Suprapubic skin (tissue), 4 donors: ENCODE data around the gene IZUMO1R. TPM values are rescaled to one million over a fixed set of nuclear protein-coding genes. Genes with fewer than 3 reads are reported as not detected.

ENCODE experiments used
- DNase-seq, 2 donors: peaks; one replicate each; pipeline ENCODE4 v3.0.0-alpha.2; 2019; ENCODE audit warnings: low spot score in 2 of 2
- H3K27ac ChIP-seq: fragments of 200-600 bp; sonication (generic); one replicate; pipeline ENCODE4 v1.5.1; 2019
- H3K27me3 ChIP-seq: fragments of 200-600 bp; sonication (generic); one replicate; pipeline ENCODE4 v1.5.1; 2019
- H3K36me3 ChIP-seq: fragments of 200-600 bp; sonication (generic); one replicate; pipeline ENCODE4 v1.5.1; 2019
- H3K4me1 ChIP-seq: fragments of 200-600 bp; sonication (generic); one replicate; pipeline ENCODE4 v1.5.1; 2019
- H3K4me3 ChIP-seq: fragments of 200-600 bp; sonication (generic); one replicate; pipeline ENCODE4 v1.5.1; 2019; ENCODE audit warnings: mild to moderate bottlenecking
- H3K9me3 ChIP-seq: fragments of 200-600 bp; sonication (generic); one replicate; pipeline ENCODE4 v1.5.1; 2019
- EP300 ChIP-seq: sonication (generic); formaldehyde crosslinking; IDR thresholded peaks from one replicate; pipeline ENCODE4 v1.6.1; 2017; ENCODE audit warnings: antibody characterized with exemption
- POLR2A ChIP-seq, 2 donors: fragments of 450-650 bp; IDR thresholded peaks; one replicate each; pipeline ENCODE4 v1.6.1; 2017; ENCODE audit warnings: antibody characterized with exemption in 2 of 2, mild to moderate bottlenecking in 2 of 2, moderate library complexity in 2 of 2
- POLR2AphosphoS5 ChIP-seq, 3 donors: sonication (generic); formaldehyde crosslinking; IDR thresholded peaks; one replicate each; pipeline ENCODE4 v1.6.1; 2017; ENCODE audit warnings: antibody characterized with exemption in 3 of 3
- WGBS: methylation state at CpG from one replicate; pipeline ENCODE4 v1.1.5; 2018; 5-methylcytosine and 5-hydroxymethylcytosine counted together
- total RNA-seq, 4 donors: library from RNA; depleted of rRNA; stranded (reverse); fragments of >200 nt; gene quantifications; one replicate each; pipeline ENCODE4 v1.1.0, GENCODE V29; 2016
- TF ChIP-seq, protein P1 (sequence below), 2 donors: fragments of 200-600 bp in 1 of 2; fragments of 450-650 bp in 1 of 2; sonication (generic) in 1 of 2; IDR thresholded peaks; one replicate each; pipeline ENCODE4 v1.5.1; 2016 to 2019; ENCODE audit warnings: antibody characterized with exemption in 2 of 2, mild to moderate bottlenecking in 1 of 2, moderate library complexity in 1 of 2

The IZUMO1R gene
- total RNA-seq, 4 donors from 2014 or later: not detected

DNA sequence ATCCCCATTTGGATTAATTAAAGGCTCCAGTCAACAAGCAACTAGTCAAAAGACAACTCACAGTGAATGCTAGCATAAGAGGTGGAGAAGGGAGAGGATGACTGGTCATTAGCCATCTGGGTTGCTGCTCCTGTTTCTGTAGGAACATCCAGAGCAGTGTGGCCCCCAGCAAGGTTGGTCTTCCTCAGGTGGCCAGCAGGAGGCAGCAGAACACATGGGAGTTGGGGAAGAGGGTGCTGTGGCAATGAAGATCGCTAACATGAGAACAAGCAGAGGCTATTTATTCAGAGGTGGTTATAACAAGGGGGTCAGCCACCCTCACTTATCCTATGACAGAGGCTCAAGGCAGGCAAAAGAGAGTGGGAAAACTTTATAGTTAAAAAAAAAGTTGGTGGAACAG, 21.3 kb downstream of the IZUMO1R start:
- 41% methylated on average over 1 of the region's 1 CpG for WGBS
- H3K4me1 ChIP-seq: peaks cover 5% of the 10 kb centered on the region
- no peak overlapping the region for H3K27ac ChIP-seq
- no peak overlapping the region for H3K4me3 ChIP-seq
- H3K36me3 ChIP-seq: no peaks in the 10 kb centered on the region
- DNase-seq: no peak
- H3K9me3 ChIP-seq: peaks cover 3% of the 10 kb centered on the region
- H3K27me3 ChIP-seq: no peaks in the 10 kb centered on the region
- TF ChIP-seq, protein P1, sequence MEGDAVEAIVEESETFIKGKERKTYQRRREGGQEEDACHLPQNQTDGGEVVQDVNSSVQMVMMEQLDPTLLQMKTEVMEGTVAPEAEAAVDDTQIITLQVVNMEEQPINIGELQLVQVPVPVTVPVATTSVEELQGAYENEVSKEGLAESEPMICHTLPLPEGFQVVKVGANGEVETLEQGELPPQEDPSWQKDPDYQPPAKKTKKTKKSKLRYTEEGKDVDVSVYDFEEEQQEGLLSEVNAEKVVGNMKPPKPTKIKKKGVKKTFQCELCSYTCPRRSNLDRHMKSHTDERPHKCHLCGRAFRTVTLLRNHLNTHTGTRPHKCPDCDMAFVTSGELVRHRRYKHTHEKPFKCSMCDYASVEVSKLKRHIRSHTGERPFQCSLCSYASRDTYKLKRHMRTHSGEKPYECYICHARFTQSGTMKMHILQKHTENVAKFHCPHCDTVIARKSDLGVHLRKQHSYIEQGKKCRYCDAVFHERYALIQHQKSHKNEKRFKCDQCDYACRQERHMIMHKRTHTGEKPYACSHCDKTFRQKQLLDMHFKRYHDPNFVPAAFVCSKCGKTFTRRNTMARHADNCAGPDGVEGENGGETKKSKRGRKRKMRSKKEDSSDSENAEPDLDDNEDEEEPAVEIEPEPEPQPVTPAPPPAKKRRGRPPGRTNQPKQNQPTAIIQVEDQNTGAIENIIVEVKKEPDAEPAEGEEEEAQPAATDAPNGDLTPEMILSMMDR (IDR thresholded peaks at IDR 0.05): no peak

DNA sequence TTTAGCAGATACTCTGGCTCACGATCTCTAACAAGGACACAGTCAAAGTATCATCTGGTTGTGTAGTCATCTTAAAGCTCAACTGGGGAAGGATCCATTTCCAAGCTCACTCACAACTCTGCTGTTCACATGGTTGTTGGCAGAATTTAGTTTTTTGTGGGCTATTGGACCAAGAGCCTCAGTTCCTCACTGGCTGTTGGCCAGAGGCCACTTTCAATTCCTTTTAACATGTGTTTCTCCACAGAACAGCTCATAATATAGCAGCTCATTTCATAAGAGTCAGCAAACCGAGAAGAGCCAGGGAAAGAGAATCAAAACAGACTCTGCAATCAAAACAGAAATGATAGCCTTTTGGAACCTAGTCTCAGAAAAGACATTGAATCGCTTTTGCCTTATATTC, 22.6 kb downstream of the IZUMO1R start:
- TF ChIP-seq, protein P1 (IDR thresholded peaks at IDR 0.05): no peak
- TF ChIP-seq EP300 (no peak), POLR2A (IDR thresholded peaks at IDR 0.05) (no peak), POLR2AphosphoS5 (IDR thresholded peaks at IDR 0.05) (no peak)
- Histone ChIP-seq H3K27ac (no peak overlapping the region), H3K4me3 (no peak overlapping the region), H3K4me1 (peaks cover 5% of the 10 kb centered on the region), H3K36me3 (no peaks in the 10 kb centered on the region), H3K9me3 (peaks cover 3% of the 10 kb centered on the region), H3K27me3 (no peaks in the 10 kb centered on the region)
- no peak for DNase-seq
- 55% methylated on average over 3 of the region's 3 CpGs for WGBS

DNA sequence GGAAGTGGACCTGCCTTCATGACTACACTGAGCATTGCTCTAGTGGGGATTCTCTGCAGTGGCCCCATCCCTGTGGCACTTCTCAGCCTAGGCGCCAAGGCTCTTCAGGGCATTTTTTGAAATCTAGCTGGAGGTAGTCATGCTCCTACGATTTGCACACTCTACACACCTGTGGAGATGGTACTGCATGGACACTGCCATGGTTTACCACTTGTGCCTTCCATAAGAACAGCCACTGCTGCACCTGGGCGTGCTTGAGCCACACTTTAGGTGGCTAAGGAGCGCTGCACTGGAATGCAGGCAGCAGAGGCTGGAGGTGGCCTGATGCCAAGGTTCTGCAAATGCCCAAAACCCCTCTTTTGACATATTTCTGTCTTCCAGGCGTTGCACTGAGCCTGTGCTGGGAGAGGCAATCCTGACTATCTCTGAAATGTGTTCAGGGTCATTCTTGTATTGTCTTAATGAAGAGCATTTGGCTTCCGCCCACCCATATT, 24.3 kb downstream of the IZUMO1R start:
- Histone ChIP-seq H3K27me3 (no peaks in the 10 kb centered on the region), H3K4me3 (no peak overlapping the region), H3K36me3 (no peaks in the 10 kb centered on the region), H3K4me1 (peaks cover 5% of the 10 kb centered on the region), H3K9me3 (peaks cover 3% of the 10 kb centered on the region), H3K27ac (no peak overlapping the region)
- no peak for DNase-seq
- WGBS: 74% methylated on average over 6 of the region's 6 CpGs
- TF ChIP-seq POLR2AphosphoS5 (IDR thresholded peaks at IDR 0.05) (no peak), EP300 (no peak), POLR2A (IDR thresholded peaks at IDR 0.05) (no peak)
- TF ChIP-seq, protein P1 (IDR thresholded peaks at IDR 0.05): no peak

DNA sequence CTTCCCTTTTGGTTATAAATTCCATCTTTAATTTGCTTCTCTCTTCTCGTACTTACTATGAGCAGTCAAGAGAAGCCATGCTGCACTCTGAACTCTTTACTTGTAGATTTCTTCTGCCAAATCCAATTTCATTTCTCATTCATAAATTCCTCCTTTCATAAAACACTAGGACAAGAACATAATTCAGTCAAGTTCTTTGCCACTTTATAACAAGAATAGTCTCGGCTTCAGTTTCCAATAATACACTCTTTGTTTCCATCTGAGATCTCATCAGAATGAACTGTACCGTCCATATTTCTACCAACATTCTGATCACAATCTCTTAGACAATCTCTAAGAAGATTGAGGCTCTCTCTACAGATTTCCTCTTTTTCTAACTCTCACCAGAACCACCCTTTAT, 25.1 kb downstream of the IZUMO1R start:
- peaks cover 5% of the 10 kb centered on the region for H3K4me1 ChIP-seq
- no peak for DNase-seq
- no peak overlapping the region for H3K27ac ChIP-seq
- TF ChIP-seq EP300: no peak
- TF ChIP-seq, protein P1 (IDR thresholded peaks at IDR 0.05): no peak
- TF ChIP-seq POLR2AphosphoS5 (IDR thresholded peaks at IDR 0.05): no peak
- no peak for TF ChIP-seq POLR2A (IDR thresholded peaks at IDR 0.05)
- no peaks in the 10 kb centered on the region for H3K36me3 ChIP-seq
- no peaks in the 10 kb centered on the region for H3K27me3 ChIP-seq
- peaks cover 3% of the 10 kb centered on the region for H3K9me3 ChIP-seq
- no peak overlapping the region for H3K4me3 ChIP-seq
- WGBS: 75% methylated on average over 3 of the region's 3 CpGs

DNA sequence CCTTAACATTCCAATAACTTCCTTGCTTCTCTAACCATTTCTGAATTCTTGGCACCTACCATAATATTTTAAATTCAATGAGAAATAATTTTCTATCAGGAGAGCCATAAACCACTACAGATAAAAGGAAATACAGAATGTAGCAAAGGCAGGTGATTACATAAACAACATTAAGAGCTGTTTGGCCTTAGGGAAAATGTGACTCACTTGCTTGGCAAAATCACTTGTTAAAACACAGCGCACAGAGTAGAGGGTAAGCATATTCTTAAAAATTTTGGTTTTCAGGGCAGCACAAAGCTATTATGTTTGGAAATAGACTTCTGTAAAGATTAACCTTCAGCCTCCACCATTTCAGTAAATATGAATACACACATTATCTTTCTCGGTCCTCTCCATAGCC, 26.4 kb downstream of the IZUMO1R start:
- Histone ChIP-seq H3K4me3 (no peak overlapping the region), H3K36me3 (no peaks in the 10 kb centered on the region), H3K27ac (no peak overlapping the region), H3K27me3 (peaks cover 3% of the 10 kb centered on the region), H3K4me1 (peaks cover 5% of the 10 kb centered on the region), H3K9me3 (peaks cover 3% of the 10 kb centered on the region)
- DNase-seq: no peak
- WGBS: 51% methylated on average over 2 of the region's 2 CpGs
- TF ChIP-seq EP300 (no peak), POLR2A (IDR thresholded peaks at IDR 0.05) (no peak), POLR2AphosphoS5 (IDR thresholded peaks at IDR 0.05) (no peak)
- TF ChIP-seq, protein P1 (IDR thresholded peaks at IDR 0.05): no peak
